Iris pigment epithelial cell (primary cell): ENCODE results near the gene MYO18B.

Source experiments
- DNase-seq: peaks from one replicate; pipeline ENCODE4 v3.0.0-alpha.2; 2011; ENCODE audit warnings: low read depth

Gene MYO18B

DNA sequence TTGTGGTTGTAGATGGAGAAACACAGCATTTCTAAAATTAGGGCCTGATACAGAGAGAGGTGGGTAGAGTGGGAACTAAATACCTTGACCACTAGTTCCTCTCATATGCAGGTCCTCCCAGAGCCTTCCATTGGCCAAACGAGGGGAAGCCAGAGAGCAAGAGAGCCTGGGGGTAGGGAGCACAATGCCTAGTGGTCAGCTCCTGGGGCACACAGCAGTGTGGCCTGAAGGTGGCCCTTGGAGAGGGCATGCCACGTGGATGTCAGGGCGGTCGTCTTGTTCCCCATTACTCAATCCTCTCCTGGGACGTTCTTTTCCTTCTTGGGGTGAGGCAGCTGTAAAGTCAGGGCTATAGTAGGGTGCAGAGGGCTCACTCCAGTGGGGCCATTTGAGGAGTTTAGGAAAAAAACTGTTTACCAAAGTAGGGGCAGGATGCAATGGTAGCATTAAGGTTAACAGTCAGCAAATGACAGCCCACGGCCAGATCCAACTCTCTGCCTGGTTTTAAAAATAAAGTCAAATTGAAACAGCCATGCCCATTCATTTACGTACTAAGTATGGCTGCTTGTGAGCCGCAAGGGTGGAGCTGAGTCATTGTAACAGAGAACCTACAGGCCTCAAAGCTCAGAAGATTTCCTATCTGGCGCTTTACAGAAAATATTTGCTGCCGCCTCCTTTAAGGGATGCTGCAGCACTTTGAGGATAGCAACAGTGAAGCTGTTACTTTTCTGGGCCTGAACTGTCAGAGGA is 7.6 kb downstream of the MYO18B start:
- no peak for DNase-seq

DNA sequence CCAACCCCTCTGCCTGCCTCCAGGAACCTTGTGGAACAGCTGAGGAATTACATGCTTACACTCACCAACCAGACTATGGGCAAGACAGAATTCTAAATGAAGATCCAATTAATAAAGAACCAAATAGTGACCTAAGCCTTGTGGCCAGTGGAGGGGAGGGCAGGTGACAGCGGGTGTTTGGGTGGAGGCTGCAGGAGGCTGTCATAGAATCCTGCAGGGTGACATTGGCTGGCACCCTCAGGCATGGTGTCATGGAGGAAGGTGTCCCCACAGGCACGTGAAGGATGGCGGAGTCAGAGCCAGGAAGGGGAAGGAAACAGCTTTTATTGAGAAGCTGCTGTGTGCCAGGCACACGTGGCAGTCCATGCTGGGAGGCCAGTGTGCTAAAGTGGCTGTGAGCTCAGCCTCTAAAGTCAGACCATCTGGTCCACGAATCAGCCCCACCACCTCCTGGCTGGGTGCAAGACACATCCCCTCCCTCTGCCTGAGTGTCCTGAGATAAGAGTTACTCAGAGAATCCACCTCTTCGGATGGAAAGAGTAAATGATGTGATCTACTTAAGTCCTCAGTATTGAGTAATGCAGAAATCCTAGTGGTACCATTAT is 8.7 kb downstream of the MYO18B start:
- DNase-seq: peak; percentile 36

DNA sequence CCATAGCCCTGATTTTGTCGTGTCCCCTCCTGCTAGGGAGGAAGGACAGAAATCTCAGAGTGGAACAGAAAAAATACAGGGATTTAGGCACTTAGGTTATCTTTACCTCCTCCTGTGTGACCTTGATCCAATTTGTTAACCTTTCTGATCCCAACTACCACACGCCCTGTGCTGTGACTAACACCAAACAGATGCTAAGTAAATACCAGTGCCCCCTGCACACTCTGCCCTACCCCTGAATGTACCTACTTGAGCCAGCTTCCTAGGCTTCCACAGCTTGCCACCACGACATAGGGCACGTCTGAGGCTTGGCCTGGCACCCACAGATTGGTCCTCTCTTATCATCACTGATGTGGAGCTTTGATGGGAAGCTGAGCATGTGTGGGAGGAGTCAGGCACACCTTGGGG is 9.2 kb downstream of the MYO18B start:
- DNase-seq: no peak

DNA sequence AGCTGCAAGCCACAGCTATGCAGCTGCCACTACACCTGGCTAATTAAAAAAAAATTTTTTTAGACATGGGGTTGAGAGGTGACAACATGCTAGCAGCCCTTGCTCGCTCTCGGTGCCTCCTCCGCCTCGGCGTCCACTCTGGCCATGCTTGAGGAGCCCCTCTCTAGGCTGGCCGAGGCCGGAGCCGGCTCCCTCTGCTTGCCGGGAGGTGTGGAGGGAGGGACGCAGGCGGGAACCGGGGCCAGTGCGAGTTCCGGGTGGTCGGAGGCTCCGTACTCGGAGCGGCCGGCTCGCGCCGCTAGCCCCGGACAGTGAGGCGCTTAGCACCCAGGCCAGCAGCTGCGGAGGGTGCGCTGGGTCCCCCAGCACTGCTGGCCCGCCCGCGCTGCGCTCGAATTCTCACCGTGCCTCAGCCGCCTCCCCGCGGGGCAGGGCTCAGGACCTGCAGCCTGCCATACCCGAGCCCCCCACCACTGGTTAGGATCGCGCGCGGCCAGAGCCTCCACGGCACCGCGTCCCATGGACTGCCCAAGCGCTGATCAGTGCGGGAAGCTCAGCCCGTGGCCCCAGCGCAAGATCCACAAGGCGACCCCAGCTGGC is 10.7 kb downstream of the MYO18B start:
- DNase-seq: no peak

DNA sequence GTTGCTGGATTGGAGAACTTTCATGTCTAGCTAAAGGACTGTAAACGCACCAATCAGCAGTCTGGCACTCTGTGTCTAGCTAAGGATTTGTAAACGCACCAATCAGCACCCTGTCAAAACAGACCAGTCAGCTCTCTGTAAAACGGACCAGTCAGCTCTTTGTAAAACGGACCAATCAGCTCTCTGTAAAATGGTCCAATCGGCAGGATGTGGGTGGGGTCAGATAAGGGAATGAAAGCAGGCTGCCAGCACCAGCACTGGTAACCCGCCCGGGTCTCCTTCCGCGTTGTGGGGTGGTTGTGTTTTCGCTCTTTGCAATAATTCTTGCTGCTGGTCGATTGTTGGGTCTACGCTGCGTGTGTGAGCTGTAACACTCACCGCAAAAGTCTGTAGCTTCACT is 11.3 kb downstream of the MYO18B start:
- no peak for DNase-seq

DNA sequence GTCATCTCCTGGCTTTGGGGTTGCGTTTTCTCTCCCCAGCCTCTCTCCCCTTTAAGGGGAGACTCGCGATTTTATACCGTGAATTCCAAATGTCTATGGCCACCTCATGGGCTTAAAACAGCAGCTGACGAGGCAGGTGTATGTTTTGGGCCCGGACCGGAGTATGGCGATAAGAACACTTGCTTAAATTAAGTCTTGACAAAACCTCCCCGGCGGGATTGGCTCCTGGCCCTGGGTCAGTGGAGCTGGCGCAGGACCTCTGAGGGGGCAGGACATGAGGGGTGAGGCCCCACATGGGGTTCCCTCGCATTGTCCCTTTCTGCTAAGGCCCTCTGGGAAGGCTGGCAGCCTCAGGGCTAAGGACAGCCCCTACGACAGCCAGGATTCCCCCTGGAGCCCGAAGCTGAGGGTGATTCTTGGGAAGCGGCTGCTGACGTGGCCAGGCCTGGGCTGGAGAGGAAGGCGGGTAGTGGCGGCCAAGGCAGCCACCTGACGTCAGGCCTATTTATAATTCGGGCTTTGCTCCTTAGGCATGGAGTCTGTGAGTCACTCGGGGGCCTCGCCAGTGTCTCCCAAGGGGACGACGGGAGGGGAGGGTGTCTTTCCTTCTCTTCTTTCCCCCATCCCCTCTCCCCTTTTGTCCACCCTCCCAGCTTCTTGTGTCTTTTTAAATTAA is 12.7 kb downstream of the MYO18B start:
- peak; percentile 82 for DNase-seq

DNA sequence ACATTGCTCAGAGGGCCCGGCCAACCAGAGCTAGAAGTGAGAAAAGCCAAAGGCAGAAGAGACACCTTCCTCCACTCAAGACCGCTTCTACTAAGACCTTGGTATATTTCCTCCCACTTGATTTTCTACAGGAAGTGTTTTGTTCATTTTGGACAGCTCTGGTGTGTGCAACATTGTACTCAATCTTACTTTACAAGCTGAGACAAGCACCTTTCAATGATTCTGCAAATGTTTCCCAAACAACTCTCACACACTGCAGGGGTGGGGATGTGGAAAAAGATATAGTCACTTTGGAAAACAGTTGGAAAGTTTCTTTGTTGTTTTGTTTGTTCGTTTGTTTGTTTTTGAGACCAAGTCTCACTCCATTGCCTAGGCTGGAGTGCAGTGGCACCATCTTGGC is 15.7 kb downstream of the MYO18B start:
- DNase-seq: no peak

DNA sequence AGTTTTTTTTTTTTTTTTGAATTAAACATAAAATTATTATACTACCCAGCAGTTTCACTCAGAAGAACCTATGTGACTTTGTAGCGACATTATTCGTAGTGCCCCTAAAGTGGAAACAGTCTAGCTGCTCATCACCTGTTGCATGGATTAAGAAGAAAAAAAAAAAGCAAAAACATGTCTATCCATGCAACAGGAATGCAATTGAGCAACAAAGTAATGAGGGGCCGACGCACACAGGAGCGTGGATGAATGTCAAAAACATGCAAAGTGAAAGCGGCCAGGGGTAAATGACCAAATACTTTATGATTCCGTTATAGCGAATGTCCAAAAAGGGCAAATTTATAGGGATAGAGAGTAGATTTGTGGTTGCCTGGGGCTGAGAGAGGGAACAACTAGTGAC is 16.3 kb downstream of the MYO18B start:
- no peak for DNase-seq

DNA sequence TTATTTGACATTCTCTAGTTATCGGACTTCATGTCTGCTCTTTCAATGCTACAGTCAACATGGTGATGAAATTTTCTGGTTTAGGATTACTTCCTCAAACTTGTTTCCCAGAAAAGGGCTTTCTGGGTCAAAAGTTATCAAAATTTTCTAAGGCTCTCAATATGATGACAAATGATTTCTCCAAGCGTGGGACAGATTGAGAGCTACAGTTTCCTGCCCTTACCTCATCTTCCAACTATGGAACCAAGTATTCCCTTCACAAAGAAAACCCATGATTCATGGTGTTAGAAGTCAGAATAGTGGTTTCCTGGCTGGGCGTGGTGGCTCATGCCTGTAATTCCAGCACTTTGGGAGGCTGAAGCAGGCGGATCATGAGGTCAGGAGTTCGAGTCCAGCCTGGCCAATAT is 17.8 kb downstream of the MYO18B start:
- DNase-seq: peak; percentile 98

DNA sequence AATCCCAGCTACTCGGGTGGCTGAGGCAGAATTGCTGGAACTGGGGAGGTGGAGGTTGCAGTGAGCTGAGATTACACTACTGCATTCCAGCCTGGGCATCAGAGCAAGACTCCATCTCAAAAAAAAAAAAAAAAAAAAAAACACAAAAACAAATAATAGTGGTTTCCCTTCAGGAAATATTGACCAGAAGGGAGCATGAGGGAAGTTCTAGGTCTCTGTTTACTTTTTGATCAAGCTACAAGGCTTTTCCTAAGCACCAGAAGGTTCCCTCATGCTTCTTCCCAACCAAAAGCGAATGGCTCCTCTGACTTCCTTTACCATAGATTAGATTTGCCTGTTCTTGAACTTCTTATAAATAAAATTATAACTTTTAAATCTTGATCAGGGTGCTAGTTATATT is 18.3 kb downstream of the MYO18B start:
- DNase-seq: no peak

DNA sequence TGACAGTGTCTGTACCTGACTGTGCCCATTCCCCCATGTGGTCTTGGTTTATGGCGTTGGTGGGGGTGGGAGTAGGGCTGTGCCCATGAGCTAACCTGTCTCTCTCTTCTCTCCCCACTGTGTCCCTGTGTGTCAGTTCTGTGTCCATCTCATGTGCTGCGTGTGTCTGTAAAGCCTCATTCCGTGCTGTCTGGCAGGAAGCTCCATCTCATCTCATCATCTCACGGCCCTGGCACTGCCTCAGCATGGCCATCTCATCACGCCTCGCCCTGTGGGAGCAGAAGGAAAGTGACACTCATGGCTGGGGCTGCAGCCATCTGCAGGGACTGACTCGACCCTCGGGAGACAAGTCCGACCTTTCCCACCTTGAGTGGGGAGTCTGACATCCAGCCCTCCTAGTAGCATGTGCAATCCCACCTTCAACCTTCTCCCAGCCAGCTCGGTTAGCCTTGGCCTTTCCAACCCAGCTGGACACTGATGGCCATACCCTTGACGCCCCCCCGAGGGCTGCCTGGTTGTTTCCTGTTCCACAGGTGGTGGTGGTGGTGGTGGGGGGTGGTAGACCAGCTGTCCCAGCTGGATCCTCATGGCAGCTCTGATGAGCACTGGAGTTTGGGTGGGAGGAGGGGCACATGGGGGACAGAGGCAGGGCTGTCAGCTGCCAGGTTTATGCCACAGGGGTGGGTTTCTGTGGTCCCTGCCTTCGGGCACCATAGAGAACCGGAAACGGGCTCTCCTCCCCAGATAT is 19.0 kb downstream of the MYO18B start:
- no peak for DNase-seq

DNA sequence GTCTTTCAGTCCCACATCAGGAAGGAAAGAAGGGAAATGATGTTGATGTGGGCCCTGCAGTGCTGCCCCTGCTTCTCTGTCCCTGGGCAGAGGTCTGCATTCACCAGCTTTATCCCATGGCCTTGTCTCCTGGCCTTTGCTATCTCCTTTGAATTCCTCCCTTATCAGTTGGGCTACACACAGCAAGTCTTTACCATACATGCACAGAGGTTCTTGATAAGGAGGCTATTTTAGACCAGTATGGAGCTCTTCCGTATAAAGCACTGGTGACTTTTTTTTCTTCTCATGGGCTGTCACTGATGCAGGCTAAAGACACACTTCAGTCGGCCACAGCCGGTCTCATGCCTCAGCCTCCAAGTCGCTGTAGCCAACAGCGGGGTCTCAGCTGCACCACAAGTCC is 20.2 kb downstream of the MYO18B start:
- DNase-seq: no peak

DNA sequence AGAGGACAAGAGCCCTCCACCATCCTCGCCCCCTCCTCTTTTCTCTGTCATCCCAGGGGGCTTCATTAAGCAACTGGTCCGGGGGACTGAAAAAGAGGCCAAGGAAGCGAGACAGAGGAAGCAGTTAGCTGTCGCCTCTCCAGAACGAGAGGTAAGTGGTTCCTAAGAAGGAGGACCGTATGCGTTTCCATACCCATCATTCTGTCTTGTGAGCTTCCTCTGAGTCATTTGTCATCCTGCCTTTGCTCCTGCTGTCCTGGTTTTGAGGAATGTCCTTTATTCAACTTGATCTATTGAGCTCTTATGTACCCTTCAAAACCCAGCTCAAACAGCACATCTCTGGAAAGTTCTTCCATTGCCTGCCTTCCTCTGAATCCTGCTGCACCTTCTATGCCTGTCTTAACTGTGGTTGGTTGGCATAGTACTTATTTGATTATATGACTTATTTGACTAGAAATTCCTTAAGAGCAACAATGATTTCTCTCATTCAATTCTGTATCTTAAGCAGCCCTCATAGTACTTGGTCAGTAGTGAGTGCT is 21.3 kb downstream of the MYO18B start:
- DNase-seq: no peak

DNA sequence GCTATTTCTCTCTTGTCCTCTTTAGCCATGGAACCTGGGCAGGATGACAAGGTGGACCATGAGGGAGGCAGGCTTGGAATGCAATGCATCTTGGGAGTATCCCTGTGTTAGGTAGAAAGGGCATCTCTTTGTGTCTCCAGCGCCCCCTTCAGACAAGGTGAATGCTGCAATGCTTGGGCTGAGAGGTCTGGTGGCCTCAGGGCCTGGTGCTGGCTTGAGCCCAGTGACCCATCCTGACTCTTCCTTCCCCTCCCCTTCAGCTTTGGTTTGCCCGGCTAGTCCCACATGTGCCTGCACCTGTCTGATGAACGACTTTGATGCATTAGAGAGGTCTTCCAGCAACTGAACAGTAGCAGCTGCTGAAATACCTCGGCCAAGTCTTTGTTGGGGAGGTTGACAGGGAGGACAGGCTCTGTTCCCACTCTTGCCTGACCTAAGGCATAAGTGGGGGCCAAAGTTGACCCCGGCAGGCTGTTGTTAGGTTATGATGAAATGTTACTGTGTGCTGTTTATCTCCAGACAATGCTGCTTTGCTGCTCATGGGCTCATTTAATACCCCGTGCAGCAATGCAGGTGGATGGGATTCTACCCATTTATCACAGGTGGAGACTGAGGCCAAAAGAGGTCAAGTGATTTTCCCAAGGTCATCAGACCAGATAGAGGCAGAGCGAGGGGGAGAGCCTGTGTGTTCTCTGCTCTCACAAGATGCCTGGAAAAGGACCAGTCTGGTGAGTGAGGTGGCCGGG is 22.5 kb downstream of the MYO18B start:
- no peak for DNase-seq

DNA sequence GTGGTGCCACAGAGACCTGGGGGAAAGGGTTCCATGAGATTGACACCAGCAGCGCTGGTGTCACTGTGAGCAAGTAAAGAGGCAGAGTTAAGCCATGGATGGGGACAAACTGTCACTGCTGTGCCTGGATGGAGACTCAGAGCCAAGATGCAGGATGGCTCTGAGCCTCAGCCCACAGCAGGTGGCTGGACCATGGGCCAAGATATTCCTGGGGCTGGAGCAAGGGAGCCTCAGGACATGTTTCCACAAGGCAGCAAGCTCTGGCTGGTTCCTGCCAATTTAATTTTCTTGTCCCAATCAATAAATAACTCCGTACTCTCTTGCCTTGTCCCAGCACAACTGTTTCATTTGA is 23.0 kb downstream of the MYO18B start:
- DNase-seq: no peak

DNA sequence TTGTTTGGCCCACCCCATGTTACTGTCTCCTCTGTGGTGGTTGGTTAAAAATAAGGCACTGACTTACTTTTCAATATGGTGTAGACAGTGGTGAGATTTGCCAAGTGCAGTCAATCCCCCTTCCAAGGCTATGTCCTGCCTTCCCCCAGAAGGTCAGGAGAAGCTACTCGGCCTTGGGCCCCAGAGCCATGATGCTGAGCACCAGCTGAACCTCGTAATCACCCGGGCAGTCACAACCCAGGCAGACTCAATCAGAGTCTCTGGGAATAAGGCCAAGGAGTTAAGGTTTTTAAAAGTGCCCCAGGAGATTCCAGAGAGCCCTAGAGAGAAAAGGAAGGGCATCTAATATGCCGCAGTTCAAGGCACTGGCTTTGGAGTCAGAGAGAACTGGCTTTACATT is 23.8 kb downstream of the MYO18B start:
- no peak for DNase-seq

DNA sequence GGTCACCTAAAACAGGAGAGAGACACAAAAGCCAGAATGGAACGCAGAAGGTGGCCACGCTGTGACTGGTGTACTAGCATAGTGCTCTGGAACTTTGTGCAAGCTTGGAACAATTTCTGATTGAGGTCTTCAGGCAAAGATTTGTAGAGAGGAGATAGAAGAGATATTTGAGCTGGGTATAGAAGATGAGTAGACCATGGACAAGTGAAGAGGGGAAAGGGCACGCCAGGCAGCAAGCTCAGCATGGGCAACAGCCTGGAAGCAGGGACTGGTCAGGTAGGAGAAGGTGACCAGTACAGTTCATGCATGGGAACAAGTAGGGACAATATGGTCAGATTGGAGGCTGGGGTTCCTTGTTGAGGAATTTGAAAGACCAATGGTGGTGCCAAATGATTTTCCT is 24.4 kb downstream of the MYO18B start:
- no peak for DNase-seq

DNA sequence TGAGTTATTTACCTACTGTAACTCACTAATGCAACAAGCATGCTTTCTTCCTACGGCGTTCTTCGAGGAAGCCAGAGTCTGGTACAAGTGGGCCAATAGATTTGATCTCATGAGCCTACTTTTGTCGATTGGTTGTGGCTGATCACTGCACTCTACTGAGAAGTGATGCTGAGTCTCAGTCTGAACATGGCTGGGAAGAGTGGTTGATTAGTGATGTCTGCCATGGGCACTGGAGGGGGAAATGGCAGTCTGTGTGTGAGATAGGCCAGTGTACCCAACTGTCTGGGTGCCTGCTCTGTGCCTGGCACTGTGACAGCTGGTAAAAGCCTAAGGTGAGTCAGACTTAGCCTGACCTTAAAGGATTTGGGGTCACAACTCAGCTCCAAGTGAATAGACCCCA is 28.3 kb downstream of the MYO18B start:
- no peak for DNase-seq

DNA sequence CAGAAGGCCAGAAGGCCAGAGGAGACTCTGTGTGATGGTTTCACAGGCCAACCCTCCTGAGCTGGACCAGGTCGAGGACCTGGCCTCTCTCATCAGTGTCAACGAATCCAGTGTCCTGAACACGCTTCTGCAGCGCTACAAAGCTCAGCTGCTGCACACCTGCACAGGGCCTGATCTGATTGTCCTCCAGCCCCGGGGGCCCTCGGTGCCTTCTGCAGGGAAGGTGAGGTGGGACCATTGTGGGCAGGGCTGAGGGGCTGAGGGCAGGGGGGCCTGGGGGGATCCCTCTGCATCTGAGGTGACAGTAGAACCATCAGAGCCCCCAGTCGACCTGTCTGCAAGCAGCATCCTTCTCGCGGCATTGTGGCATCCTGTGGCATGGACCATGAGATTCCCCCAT is 30.3 kb downstream of the MYO18B start:
- no peak for DNase-seq

DNA sequence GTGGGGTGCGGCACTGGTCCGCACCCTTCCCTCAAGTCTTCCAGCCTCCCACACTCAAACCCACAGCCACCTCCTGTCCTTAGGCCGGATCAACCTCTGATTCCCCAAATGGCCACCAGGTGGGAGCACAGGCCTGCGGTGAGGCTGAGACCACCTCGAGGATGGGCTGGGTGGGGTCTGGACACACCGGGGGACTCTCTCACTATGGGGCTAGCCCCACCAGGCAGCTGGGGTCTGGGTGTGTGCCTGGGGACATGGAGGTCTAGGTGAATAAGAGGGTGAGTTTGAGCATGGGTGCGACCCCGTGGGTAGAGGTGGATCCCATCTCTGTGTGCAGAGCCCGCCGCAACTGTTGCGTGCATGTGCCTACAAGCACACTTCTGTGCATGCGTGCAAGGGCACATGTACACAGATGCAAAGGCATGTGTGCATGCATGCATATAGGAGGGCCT is 32.6 kb downstream of the MYO18B start:
- DNase-seq: no peak

DNA sequence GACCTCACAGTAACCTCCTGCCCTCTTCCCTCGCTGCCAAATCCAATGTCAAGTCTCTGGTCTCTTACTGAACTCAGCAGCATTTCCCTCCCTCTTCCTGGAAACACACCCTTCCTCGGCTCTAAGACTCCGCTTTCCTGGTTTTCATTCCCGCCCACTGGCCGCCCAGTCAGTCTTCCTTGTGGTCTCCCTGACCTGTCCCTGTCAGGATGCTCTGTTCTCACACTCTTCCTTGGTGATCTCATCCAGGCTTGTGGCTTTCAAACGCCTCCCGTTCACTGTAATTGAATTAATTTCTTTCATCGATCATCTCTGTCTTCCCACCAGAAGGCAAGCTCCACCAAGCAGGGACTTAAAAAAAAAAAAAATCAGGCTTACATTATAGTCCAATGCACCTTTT is 33.5 kb downstream of the MYO18B start:
- peak; percentile 52 for DNase-seq
